Measurements from ENCODE around the gene MECP2.

MECP2 gene

DNA sequence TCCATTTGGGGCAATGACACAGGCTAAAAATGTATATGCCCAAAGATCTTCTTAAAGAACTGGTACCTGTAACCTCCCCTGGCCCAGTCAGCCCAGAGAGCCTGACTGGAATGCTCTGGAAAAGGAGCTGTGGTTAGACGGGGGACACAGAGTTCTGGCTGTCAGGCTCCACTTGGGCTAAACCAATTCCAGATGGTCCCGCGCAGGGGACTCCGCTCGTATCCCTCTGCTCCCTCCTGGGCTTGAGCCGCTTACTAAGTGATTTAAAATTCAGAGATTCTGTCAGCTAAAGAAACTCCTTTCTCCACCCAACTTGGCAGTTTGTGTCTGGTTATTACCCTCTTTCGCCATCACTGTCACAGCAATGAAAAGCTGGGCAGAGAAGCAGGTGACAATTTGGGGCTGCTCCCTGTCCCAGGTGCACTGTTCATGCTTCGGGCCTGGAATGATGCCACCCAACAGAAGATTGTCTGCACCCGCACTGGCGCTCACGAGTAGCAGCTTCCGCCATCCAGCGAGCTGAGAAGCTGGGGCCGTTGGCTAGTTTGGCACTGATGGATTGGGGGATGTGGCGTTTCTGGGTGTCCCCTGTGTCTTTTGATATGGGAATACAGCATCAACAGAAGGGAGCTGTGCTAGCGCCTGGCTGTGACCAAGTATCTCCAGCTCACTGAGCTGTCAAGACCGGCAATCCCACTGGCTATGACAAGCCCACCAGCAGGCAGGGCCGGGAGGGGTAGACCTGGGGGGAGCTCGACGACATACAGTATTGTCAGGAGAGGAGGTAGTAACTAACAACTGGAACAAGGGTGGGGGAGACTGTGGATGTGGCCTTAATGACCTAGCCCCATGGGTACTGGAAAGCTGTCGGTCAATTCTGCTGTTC lies 71.1 kb downstream of the MECP2 start:
- TF ChIP-seq, protein P1, sequence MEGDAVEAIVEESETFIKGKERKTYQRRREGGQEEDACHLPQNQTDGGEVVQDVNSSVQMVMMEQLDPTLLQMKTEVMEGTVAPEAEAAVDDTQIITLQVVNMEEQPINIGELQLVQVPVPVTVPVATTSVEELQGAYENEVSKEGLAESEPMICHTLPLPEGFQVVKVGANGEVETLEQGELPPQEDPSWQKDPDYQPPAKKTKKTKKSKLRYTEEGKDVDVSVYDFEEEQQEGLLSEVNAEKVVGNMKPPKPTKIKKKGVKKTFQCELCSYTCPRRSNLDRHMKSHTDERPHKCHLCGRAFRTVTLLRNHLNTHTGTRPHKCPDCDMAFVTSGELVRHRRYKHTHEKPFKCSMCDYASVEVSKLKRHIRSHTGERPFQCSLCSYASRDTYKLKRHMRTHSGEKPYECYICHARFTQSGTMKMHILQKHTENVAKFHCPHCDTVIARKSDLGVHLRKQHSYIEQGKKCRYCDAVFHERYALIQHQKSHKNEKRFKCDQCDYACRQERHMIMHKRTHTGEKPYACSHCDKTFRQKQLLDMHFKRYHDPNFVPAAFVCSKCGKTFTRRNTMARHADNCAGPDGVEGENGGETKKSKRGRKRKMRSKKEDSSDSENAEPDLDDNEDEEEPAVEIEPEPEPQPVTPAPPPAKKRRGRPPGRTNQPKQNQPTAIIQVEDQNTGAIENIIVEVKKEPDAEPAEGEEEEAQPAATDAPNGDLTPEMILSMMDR (conservative IDR thresholded peaks at IDR 0.05; ENCODE audit: low read depth, low read length) = no peak

DNA sequence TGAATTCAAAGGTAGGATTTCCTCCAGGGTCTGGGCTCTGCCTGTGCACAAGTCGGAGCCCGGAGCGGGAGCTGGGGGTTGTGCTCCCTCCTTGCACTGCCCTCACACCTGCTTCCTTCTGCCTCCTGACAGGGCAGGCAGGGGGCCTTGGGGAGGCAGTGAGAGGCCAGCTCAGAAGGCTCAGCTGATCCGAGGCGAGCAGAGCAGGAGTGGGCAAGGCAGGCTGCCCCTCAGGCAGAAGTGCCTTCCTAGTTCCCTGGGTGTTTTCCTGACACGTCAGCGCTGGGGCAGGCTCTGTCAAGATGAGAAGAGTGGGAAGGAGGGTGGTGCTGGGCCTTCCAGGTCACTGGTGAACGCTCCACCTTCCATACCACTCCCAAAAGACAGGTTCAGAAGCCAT lies 72.3 kb downstream of the MECP2 start:
- TF ChIP-seq, protein P1 (conservative IDR thresholded peaks at IDR 0.05; ENCODE audit: low read depth, low read length) = no peak

More for the DNA sequence above, 71.1 kb downstream of the MECP2 start:
- H3K4me3 ChIP-seq (ENCODE audit: low read depth, low read length) = no peak overlapping the region
- no peak for DNase-seq (ENCODE audit: low read depth)

DNA sequence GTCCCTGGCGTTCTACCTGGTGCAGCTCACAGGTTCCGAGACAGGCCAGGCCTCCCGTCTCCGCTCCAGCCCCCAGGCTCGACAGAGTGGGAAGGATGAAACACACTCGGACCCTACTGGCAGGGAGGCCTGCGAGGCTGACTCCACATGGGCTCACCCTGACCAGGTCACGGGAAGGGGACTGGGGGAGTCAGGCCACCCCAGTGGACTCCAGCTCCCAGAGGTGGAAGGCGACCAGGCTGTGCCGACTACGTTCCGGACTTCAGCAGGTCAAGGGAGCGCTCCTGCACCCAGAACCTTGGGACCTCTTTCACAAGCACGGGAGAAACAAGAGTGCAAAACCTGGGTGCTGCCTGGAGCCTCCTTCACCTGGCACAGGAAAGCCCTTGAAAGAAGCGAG lies 73.2 kb downstream of the MECP2 start:
- H3K4me3 ChIP-seq (ENCODE audit: low read depth, low read length) = no peak overlapping the region
- no peak for DNase-seq (ENCODE audit: low read depth)
- TF ChIP-seq, protein P1 (conservative IDR thresholded peaks at IDR 0.05; ENCODE audit: low read depth, low read length) = no peak

More for the DNA sequence above, 72.3 kb downstream of the MECP2 start:
- DNase-seq (ENCODE audit: low read depth) = no peak
- no peak overlapping the region for H3K4me3 ChIP-seq (ENCODE audit: low read depth, low read length)

DNA sequence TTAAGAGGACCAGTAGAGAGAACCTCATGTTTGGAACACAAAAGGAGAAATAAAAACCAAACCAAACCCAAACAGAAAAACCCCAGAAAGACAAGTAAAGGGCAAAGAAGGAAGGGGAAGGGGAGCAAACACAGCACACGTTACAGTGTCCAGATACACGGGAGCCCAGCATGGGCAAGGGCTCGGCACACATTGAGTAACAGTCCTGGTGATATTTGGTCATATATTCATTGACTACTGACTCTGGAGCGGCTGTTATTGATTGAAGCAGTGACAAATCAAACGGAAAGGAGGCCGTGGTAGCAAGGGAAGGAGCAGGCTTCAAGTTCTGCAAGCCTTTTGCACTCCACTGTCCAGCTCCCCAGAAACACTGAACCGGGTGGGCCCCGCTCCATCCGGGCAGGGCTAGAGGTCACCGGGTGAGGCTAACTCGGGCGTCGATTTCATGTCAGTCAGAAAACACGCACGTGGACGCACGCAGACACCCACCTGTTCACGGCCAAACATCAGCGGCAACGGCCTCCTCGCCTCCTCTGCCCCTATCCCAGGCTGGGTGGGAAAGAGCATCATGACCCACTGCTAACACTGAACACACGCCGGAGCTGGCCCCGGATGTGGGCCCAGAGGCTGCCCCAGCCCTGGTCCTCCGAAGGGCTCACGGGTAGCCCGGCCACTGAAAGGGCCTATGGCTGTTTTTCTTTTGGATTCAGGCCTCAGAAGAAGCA lies 74.1 kb downstream of the MECP2 start:
- no peak for DNase-seq (ENCODE audit: low read depth)
- H3K4me3 ChIP-seq (ENCODE audit: low read depth, low read length) = no peak overlapping the region
- TF ChIP-seq, protein P1 (conservative IDR thresholded peaks at IDR 0.05; ENCODE audit: low read depth, low read length) = no peak

DNA sequence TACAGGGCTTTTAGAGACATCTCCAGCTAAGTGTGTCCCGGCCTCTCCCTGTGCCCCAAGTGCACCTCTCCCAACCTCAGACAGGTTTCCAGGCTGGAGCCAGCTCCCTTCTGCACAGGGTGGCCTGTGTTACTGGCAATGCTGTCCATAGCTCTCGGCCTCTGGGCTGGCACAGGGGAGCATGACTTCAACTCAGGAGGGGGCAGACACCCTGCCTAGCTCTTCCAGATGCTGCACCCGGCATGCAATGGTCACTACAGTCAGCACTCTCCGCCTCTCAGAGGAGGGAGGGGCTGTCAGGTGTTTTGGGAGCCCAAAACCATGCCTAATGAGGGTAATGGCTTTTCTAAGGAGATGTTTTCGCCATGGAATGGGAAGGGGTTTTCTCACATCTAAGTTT lies 75.4 kb downstream of the MECP2 start:
- no peak overlapping the region for H3K4me3 ChIP-seq (ENCODE audit: low read depth, low read length)
- DNase-seq (ENCODE audit: low read depth) = no peak
- TF ChIP-seq, protein P1 (conservative IDR thresholded peaks at IDR 0.05; ENCODE audit: low read depth, low read length) = no peak

DNA sequence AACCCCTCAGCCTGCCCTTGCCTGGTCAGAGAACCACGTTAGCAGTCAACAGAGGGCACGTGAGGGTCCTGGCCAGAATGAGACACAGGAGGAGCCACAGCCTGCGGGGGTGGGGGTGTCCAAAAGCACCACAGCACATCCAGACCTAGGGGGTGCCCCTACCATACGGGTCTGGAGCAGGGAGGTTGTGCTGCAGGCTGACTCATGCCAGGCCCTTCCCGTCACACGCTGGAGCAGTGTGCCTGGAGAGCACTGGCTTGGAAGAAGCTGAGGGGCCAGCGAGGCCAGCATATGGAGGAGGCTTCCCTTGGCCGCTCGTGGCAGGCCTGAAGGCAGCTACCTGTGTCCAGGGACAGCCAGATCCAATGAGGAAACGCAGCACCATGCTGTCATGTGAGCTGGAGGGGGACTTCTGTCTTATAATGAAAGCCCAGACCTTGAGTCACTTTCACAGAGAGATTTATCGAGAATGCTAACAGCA lies 76.3 kb downstream of the MECP2 start:
- DNase-seq (ENCODE audit: low read depth) = peak; percentile 60
- no peak overlapping the region for H3K4me3 ChIP-seq (ENCODE audit: low read depth, low read length)
- TF ChIP-seq, protein P1 (conservative IDR thresholded peaks at IDR 0.05; ENCODE audit: low read depth, low read length) = peak; percentile 4

Measured in choroid plexus epithelial cell (primary cell).